8988T (cell line): ENCODE data around the gene KATNAL1.

Experiments used
- DNase-seq: peaks from one replicate; pipeline ENCODE4 v3.0.0; 2011

The KATNAL1 gene

DNA sequence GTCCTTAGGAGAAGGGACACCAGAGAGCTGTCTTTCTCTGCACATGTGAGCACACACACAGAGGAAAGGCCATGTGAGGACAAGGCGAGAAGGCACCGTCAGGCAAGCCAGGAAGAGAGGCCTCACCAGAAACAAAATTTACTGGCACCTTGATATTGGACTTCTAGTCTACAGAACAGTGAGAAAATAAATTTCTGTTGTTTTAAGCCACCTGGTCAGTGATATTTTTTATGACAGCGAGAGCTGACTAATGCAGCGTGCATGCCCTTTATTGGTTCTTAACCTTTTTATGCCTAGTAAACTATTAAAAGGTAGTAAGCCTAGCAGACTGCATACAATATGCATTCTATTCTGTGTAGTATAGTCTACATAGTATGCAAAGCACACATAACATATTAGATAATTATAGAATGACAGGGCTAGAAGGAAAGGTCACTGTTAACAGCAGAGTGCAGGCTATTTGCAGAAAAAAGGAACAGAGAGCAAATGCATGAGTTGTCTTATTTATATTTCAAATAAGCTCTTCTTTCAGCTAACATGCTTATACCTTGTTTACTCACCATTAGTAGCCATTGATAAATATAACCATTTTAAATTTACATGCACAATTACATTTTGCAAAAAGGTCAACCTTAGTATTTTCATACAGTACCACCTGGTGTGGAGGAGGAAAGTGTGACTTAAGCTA lies 25.2 kb upstream of the KATNAL1 start:
- DNase-seq = no peak

DNA sequence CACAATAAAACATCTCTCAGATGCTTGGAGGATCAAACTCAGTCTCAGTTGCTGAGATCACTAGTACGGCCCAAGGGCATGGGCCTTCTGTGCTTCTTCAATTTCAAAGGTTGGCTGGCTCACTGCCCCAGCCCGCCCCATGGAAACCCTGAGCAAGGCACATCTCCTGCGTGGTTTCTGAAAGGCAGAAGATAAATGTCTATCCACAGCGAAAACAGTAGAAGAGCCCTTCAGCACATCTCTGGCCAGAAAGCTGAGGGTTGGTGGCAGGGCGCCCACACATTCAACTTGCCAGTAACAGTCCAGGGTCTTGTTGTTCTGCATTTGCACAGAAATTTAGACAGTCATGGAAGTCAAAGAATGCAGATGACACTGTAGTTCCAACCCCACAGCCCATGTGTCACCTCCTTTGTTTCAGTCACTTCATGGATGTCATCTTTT lies 24.0 kb upstream of the KATNAL1 start:
- DNase-seq = no peak

DNA sequence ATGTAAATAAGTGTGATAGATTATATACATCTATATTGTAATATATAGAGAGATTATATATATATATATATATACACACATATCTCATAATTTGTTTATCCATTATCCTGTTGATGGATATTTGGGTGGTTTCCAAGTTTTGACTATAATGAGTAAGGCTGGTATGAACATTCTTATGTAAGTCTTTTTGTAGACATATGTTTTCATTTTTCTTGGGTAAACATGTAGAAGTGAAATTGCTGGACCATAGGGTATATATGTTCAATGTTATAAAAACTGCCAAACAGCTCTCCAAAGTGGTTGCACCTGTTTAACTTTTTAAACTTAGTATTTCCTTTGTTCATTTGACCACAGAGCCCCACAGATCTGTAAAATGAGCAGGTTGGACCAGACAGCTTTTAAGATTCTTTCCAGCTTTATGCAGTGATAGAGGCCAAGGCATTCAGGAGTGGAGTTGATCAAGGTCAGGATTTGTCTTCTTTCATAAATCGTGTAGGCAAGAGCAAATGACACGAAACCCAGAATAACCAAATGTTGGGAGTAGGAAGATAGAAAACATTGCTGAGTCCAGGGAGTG lies 21.7 kb upstream of the KATNAL1 start:
- DNase-seq = no peak

DNA sequence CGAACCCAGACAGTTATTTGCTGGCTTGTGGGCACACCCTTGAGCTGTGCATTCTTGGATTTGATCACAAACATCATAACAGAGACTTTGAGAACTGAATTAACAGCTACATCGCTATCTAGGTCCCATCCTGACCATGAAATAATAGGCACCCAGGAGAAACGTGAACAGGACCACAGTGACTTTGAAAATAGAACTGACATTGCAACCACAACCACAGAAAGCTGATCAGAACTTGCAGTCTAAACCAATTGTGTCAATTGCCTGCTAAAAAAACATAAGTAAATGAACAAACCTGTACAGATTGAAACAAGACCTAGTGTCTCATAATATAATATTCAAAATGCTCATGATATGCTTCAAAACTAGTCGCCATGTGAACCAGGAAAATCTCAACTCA lies 18.3 kb upstream of the KATNAL1 start:
- DNase-seq = no peak

DNA sequence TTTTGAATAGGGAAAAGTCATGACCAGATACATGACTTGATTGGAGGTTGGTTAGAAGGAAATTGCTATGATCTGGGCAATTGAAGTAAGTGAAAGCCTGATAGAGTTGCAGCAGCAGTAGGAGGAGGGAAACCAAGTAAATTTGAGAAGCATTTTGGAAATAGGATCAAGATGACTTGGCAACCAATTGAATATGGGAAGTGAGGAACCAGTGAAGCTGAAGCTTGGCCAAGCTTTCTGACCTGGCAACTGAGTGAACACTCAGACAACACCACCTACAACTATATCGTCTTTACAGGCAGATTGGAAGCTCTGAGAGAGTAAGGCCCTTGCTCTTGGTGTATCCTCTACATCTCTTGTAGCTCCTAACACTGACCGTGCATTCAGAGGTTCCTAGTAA lies 16.2 kb upstream of the KATNAL1 start:
- no peak for DNase-seq

DNA sequence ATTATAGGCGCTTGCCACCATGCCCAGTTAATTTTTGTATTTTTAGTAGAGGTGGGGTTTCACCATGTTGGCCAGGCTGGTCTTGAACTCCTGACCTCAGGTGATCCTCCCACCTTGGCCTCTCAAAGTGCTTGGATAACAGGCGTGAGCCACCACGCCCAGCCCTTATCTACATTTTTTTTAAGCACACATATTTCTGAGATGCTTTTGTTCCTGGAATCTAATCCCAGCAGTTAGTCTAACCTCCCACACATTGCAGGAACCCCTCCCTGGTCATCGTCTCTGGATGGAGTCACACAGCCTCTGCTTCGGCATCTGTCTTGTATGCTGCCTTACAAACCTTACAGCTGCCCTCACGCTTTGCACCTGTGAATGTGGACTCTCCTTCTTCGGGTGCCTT lies 15.1 kb upstream of the KATNAL1 start:
- no peak for DNase-seq

DNA sequence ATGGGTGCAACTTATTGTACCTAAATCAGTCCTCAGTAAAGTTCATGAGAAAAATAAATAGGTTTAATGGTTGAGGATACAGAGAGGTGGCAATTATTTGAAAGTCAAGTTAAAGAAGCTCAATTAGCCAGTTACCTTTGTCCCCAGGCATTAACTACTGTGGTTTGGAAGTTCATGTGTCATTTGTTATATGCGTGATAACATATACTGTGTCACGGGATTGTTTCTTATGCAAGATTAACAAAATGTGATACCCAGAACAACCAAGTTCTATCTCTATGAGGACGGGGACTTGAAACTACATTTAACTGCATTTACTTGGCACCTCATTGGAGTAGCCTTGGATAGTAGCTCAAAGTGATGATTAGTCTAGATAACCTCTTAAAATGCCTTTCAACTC lies 13.9 kb upstream of the KATNAL1 start:
- no peak for DNase-seq

DNA sequence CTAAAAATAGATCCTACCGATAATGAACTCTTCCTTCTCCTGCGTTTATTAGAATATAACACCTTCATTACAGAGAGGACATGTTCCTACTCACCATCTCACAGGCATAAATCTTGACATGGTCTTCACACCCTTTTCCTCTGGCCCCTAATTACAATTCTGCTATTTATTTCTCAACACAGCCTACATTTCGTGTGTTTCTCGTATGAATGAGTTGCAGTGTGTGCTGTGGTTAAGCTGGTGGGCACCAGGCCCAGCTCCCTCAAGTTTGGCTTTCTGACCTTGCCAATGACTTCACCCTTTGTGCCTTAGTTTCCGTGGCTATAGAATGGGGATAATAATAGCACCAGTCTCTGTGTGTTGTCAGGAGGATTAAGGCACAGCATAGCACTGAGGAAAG lies 12.3 kb upstream of the KATNAL1 start:
- no peak for DNase-seq

DNA sequence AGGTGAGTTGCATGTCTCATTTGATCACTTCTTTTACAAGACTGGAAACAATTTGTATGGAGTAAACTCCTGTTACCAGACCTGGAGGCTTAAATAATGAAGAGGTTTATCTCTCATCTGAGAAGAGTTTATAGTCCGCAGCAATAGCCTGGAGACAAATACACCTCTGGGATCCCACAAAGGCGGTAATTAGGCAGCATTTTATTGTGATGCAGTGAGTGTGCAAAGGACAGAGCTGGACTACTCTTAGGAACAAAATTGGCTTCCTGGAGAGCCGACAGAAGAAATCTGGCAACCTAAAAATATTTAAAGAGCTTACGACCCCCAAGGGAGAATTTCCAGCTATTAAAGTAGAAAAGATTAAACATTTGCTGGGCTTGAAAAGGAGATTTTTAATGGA lies 11.8 kb upstream of the KATNAL1 start:
- DNase-seq = no peak

DNA sequence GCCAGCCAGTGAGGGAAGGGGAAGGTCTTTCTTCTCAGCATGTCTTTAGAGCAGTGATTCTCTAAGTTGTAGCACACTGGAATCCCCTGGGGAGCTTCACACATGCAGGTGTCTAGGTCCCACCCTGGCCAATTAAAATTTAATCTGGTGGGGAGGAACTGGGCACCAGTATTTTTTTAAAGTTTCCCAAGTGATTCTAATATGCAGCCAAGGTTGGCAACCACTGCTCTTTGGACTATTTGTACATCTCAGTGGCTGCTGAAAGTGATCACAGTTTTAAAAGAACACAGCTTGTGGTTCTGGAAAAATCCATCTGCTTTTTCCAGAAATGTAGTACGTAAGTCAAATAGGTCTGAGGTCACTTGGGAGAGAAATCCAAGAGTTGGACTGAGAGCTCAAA lies 10.7 kb upstream of the KATNAL1 start:
- DNase-seq = no peak

DNA sequence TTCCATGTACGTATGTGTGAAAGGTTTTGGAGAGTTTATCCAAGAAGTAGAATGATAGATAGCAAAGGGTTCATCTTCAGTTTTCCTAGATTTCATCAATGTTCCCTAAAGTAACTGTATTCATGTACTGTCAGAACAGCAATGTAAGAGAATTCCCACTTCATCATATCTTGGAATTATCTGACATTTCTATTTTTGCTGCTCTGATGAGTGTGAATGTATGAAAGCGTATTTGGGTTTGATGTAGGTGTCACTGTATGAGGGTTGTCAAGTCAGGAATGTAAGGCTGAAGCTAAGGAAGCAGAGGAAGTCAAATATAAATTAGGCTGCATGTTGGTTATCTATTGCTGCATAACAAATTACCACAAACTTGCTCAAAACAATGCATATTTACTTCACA lies 7.2 kb upstream of the KATNAL1 start:
- no peak for DNase-seq

DNA sequence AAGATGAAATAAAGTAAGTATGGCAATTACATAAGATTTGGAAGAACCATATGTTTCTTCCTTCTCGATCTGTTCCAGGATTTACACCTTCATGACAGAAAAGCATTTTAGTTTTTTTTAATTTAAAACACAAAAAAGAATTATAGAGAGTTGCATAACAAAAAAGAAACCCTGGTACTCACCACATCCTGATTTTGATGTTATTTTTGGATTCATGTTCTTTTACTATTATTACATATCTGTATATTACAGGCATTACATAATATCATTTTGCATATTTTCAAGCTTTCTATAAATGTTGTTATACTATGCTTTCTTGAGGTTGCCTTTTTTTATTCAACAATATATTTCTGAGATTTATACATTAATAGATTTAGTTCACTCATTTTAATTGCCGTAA lies 6.7 kb upstream of the KATNAL1 start:
- no peak for DNase-seq

DNA sequence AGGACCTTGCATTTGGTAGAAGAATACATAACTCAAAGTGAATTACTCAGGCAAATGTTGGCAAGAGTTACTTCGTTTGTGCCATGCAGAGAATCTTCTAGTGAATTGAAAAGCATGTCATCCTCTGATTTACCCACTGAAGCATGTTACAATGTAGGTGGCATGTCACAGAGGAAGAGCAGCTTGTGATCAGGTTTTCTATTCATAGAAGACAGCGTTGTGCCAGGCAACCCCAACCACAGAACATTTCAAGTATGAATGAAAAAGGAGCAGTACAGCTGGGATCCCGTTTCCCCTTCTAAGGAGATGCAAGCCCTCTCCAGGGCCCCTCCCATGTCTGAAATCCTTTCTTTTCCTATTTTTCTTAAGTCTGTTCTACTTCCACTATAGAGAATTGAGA lies 6.0 kb upstream of the KATNAL1 start:
- no peak for DNase-seq

DNA sequence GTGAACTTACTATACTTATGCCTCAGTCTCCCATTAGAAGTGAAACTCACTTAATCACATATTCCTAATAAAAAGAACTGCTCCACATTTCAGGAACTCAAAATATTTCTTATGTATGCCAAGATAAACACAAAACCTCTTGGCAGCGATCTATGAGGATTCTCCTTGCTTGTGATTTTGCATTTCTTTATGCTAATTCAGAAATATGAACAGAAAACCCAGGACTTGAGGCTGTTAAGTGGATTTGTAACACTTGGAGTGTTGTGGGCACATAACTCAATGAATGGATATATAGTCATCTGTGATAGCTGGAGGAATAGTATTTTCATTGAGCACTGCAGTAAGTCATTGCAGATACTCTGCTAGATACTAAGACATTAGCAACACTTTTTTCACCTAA lies 5.6 kb upstream of the KATNAL1 start:
- no peak for DNase-seq

DNA sequence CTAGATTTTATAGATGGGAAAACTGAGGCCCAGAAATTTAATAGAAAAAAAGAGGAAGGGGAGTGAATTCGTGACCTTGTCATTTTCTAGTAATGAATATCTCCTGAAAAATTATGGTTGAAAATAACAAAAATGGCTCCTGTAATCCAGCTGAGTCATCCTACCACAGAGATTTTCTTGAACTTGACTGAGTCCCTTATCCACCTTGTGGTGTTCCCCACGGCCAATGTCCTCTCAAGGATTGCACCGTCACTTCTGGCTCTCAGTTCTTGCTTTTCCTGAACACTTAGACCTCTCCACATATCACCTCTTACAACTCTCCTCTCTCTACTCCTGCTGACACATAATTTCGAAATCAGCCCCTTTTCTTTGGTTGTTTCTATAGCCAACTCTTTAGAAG lies 1.2 kb upstream of the KATNAL1 start:
- DNase-seq = no peak

DNA sequence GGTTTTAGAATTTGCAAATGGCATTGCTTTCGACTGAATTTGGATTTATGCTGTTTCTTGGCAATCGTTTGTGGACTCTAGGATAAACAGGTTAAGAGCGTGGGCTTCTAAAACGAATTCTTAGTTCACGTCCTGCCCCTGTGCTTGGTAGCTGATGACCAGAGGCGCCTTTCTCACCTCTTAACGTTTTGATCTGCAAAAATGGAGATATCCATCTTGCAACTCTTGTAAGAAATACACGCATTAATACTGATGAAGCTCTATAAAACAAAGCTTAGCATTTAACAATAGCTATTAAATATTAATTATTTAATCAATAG lies 580 bp upstream of the KATNAL1 start:
- no peak for DNase-seq

DNA sequence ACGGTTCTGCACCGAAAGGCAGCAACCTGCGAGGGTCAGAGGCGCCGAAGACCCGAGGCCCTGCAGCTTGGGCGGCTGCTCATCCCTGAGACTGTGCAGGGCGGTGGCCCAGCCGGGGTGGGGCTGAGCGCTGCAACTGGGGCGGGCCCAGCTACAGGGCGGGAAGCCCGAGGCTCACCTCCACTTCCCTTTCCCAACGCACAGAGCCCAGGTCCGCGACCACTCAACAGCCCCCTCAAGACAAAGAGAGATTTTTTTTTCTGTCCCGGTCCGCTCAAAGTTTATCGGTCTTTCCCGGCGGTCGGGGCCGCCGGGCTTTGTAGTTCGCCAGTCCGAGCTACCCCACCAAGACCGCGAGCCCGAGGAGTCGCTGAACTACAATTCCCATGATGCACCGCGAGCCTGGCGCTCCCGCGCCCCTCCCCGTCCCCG lies 573 bp downstream of the KATNAL1 start:
- peak; percentile 75 for DNase-seq

DNA sequence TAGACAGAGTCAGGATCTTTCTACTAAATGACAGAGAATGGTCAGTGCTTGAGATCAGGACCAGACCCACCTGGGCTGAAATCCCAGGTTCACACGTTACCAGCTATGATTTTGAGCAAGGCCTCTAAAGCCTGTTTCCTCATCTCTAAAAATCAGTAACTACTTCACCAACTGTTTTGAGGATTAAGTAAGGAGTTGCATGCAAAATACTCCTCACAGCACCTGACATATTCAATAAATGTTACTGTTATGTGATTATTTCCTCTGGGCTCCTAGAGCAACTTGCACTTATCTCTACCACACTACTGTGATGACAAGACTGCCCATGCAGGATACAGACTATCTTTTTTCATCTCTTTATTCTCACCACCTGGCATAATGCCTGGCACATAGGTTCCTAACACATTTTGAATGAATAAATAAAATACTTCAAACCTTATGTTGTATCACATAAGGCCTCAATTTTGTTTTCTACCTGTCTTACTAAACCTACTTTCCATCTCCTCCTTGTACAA lies 1.8 kb downstream of the KATNAL1 start:
- DNase-seq = no peak

DNA sequence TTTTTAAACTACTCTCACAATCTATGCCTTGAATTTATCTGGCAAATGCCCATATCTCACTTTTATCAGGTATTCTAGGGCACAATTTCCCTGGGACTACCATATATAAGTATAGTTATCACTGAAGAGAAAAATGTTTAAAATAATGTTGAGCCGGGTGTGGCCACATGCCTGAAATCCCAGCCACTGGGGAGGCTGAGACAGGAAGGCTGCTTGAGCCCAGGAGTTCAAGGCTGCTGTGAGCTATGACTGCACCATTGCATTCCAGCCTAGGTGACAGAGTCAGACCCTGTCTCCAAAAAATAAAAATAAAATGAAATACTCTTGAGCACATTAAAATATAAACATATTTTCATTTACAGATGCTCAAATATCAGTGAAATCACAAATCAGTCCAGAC lies 4.1 kb downstream of the KATNAL1 start:
- no peak for DNase-seq

DNA sequence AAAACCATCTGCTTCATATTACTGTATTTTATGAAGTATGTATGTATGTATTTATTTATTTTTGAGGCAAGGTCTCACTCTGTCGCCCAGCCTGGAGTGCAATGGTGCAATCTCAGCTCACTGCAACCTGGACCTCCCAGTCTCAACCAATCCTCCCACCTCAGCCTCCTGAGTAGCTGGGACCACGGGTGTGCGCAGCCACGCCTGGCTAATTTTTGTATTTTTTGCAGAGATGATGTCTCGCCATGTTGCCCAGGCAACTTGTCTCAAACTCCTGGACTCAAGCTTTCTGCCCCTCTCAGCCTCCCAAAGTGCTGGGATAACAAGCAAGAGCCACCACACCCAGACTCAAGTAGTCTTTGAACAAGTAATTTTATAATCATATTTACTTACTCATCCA lies 5.5 kb downstream of the KATNAL1 start:
- DNase-seq = no peak

DNA sequence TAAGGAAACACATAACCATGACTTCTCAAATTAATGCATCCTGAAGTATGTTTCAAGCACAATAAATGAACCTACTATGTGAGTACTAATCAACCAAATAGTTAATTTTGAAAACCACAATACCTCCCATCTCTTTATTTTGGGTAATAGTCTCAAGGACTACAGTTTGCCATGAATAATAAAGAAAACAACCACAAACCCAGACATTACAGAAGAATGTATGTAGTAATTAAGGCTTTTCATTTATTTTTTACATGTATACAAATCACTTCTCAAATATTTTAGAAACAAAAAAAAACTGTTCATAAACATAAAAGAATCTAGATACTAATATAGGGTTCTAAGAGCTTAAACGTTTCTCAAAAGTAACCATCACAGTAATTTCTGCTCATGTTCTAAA lies 6.8 kb downstream of the KATNAL1 start:
- DNase-seq = no peak

DNA sequence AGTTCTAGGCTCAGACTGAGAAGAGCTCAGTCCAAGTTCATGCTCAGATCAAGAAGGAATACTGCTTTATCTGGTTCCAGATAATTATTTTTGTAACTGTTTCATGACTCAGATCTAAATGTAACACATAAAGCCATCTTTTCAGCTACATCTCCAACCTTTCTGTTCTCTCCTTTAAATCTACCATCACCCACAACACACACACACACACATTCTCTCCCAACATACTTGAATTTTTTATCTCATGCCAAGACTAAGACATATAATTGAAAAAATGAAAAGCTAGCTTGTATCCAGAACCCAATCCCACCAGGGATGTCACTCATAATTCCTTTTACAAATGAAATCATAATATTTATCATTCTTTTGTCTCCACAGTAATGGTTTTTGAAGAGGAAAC lies 7.6 kb downstream of the KATNAL1 start:
- DNase-seq = no peak

DNA sequence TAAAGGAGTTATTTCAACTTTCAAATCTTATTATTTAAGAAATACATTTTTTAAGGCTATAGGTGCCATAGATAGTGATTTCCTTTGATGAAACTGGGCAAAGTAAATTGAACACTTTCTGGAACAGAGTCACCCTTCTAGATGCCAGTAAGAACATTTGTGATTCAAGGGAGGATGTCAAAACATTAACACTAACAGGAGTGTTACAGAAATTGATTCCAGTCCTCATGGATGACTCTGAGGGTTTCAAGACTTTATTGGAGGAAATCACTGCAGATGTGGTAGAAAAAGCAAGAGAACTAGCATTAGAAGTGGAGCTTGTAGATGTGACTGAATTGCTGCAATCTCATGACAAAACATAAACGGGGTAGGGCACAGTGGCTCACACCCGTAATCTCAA lies 12.2 kb downstream of the KATNAL1 start:
- DNase-seq = no peak

DNA sequence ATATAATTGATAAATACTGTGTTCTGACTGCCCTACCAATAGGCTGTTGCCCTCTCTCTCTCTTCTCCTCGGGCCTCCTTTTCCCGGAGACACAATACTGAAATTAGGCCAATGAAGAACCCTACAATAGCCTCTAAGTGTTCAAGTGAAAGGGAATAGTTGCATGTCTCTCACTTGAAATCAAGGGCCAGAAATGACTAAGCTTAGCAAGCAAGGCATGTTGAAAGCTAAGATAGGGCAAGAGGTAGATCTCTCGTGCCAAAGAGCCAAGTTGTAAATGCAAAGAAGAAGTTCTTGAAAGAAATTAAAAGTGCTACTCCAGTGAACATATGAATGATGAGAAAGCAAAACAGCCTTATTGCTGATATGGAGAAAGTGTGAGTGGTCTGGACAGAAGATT lies 13.3 kb downstream of the KATNAL1 start:
- DNase-seq = no peak

DNA sequence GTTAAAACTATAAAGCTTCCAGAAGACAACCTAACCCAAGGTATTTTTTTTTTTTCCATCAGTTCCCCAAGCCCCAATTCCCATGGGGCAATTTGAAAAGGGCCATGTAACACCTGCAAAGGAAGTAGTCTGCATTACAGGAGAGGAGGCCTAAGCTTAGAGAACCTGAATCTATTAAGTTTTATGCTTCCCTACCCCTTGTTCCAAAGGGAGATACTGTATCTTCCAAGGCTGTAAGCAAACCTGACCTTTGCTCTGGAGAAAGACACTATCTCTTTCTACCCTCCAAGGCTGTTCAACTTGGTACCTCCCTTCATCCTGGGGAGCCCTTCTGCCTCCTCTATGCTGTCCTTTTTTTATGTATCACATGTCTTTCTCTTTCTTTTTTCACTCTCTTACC lies 15.0 kb downstream of the KATNAL1 start:
- DNase-seq = no peak
